ENCODE data around the gene SLC50A1. TPM values are rescaled to one million over a fixed set of nuclear protein-coding genes. Genes with fewer than 3 reads are reported as not detected.

SLC50A1 gene
- polyA plus RNA-seq, 1 donor (not counting 4 experiments of a cell fraction or from before 2014, with no cell fraction given) = 54.5 TPM

GRCh38 chr1:155133799-155134281, 1.8 kb upstream of the SLC50A1 start:
- Histone ChIP-seq H3K36me3 (ENCODE audit: control insufficient read depth in 2 of 2, extremely low read depth in 1 of 2, insufficient read depth in 2 of 2, low read length in 2 of 2) (peaks cover 28 to 48% of the 10 kb centered on the region in 2 experiments), H3K4me3 (ENCODE audit: control insufficient read depth in 2 of 3, extremely low read depth in 1 of 3, insufficient read depth in 2 of 3, low read depth in 1 of 3, low read length in 3 of 3) (no peak overlapping the region), H3K9me3 (ENCODE audit: control insufficient read depth, low read depth, low read length) (no peaks in the 10 kb centered on the region), H2AFZ (ENCODE audit: control insufficient read depth, low read length) (no peak overlapping the region), H3K4me1 (ENCODE audit: control insufficient read depth, extremely low read depth, insufficient read depth, low read length) (peaks cover 56% of the 10 kb centered on the region), H3K9me1 (ENCODE audit: control insufficient read depth, extremely low read depth, insufficient read depth, low read length) (peaks cover 5% of the 10 kb centered on the region), H3K27me3 (ENCODE audit: control insufficient read depth, extremely low read depth, insufficient read depth, low read length) (no peaks in the 10 kb centered on the region), H4K20me1 (ENCODE audit: control insufficient read depth, extremely low read depth, insufficient read depth, low read length) (no peaks in the 10 kb centered on the region), H3K4me2 (ENCODE audit: control insufficient read depth, extremely low read depth, insufficient read depth, low read depth, low read length) (no peak overlapping the region), H3K79me2 (ENCODE audit: control insufficient read depth, insufficient read depth, low read length) (peaks cover 46% of the 10 kb centered on the region), H3K9ac (ENCODE audit: control insufficient read depth, extremely low read depth, insufficient read depth, low read length) (peak overlapping the region; percentile 99), H3K27ac (ENCODE audit: control insufficient read depth, insufficient read depth, low read length) (peak overlapping the region; percentile 100)
- FAIRE-seq (no peak), DNase-seq (ENCODE audit: low read depth, low spot score) (no peak)
- dilution Hi-C loops (cut with MboI; ENCODE audit: extremely low pct_ligation_motif_present, low sequenced_read_pairs) = no loop called here
- TF ChIP-seq EZH2 (IDR thresholded peaks at IDR 0.05; ENCODE audit: low read length) (no peak), CTCF (optimal IDR thresholded peaks at IDR 0.05 in 1 of 3, IDR thresholded peaks at IDR 0.05 in 1 of 3, conservative IDR thresholded peaks at IDR 0.05 in 1 of 3; ENCODE audit: extremely low read depth in 1 of 3, insufficient read depth in 2 of 3, low read length in 3 of 3) (no peak)

GRCh38 chr1:155134322-155134721, 1.3 kb upstream of the SLC50A1 start:
- Histone ChIP-seq H3K27ac (ENCODE audit: control insufficient read depth, insufficient read depth, low read length) (peak overlapping the region; percentile 100), H3K4me3 (ENCODE audit: control insufficient read depth in 2 of 3, extremely low read depth in 1 of 3, insufficient read depth in 2 of 3, low read depth in 1 of 3, low read length in 3 of 3) (peak overlapping the region in 1 of 3 experiments; percentile 55), H3K9me3 (ENCODE audit: control insufficient read depth, low read depth, low read length) (no peaks in the 10 kb centered on the region), H3K36me3 (ENCODE audit: control insufficient read depth in 2 of 2, extremely low read depth in 1 of 2, insufficient read depth in 2 of 2, low read length in 2 of 2) (peaks cover 28 to 49% of the 10 kb centered on the region in 2 experiments), H3K79me2 (ENCODE audit: control insufficient read depth, insufficient read depth, low read length) (peaks cover 44% of the 10 kb centered on the region), H3K9me1 (ENCODE audit: control insufficient read depth, extremely low read depth, insufficient read depth, low read length) (peaks cover 5% of the 10 kb centered on the region), H3K4me1 (ENCODE audit: control insufficient read depth, extremely low read depth, insufficient read depth, low read length) (peaks cover 53% of the 10 kb centered on the region), H2AFZ (ENCODE audit: control insufficient read depth, low read length) (no peak overlapping the region), H3K4me2 (ENCODE audit: control insufficient read depth, extremely low read depth, insufficient read depth, low read depth, low read length) (peak overlapping the region; percentile 94), H3K27me3 (ENCODE audit: control insufficient read depth, extremely low read depth, insufficient read depth, low read length) (no peaks in the 10 kb centered on the region), H3K9ac (ENCODE audit: control insufficient read depth, extremely low read depth, insufficient read depth, low read length) (peak overlapping the region; percentile 99), H4K20me1 (ENCODE audit: control insufficient read depth, extremely low read depth, insufficient read depth, low read length) (no peaks in the 10 kb centered on the region)
- no peak for DNase-seq (ENCODE audit: low read depth, low spot score)
- TF ChIP-seq CTCF (optimal IDR thresholded peaks at IDR 0.05 in 1 of 3, IDR thresholded peaks at IDR 0.05 in 1 of 3, conservative IDR thresholded peaks at IDR 0.05 in 1 of 3; ENCODE audit: extremely low read depth in 1 of 3, insufficient read depth in 2 of 3, low read length in 3 of 3) (no peak), EZH2 (IDR thresholded peaks at IDR 0.05; ENCODE audit: low read length) (no peak)
- FAIRE-seq = no peak
- dilution Hi-C loops (cut with MboI; ENCODE audit: extremely low pct_ligation_motif_present, low sequenced_read_pairs) = no loop called here
